ENCODE measurements around the gene FKBP11. TPM values are rescaled to one million over a fixed set of nuclear protein-coding genes. Genes with fewer than 3 reads are reported as not detected.
A peak's percentile ranks its signal among the peaks of the same experiment; 100 is the strongest.

The FKBP11 gene
- total and polyA plus RNA-seq, 2 of the 8 experiments (the other 6 are each of a cell fraction or from before 2014, with no cell fraction given): 45.7 to 65.1 TPM

- Histone ChIP-seq H2BK20ac (ENCODE audit: low read length) (no peak overlapping the region), H2AFZ (ENCODE audit: low read length) (no peak overlapping the region), H3K23me2 (ENCODE audit: low read depth, low read length) (no peaks in the 10 kb centered on the region), H3K27me3 (replicated peaks in 1 of 4; ENCODE audit: control insufficient read depth in 3 of 4, extremely low read depth in 1 of 4, insufficient read depth in 3 of 4, low read length in 3 of 4) (no peaks in the 10 kb centered on the region), H3K14ac (ENCODE audit: insufficient read length) (no peak overlapping the region), H4K5ac (ENCODE audit: insufficient read length, low read depth, low read length) (no peak overlapping the region), H3K4ac (replicated peaks; ENCODE audit: insufficient read length, low read depth, low read length) (no peak overlapping the region), H3K36me3 (ENCODE audit: control insufficient read depth in 2 of 4, insufficient read depth in 4 of 4, low read length in 3 of 4) (peaks cover 22 to 68% (median 36%) of the 10 kb centered on the region in 4 experiments), H3K18ac (ENCODE audit: extremely low read depth, low read length) (no peak overlapping the region), H3K4me1 (replicated peaks in 1 of 4; ENCODE audit: control insufficient read depth in 3 of 4, insufficient read depth in 4 of 4, low read length in 3 of 4) (no peaks in the 10 kb centered on the region), H4K20me1 (replicated peaks in 1 of 2; ENCODE audit: control insufficient read depth in 1 of 2, insufficient read depth in 2 of 2, low read length in 2 of 2) (peaks cover 15 to 16% of the 10 kb centered on the region in 2 experiments), H3K27ac (ENCODE audit: low read depth, low read length) (no peak overlapping the region), H2BK120ac (replicated peaks; ENCODE audit: low read depth, low read length) (no peak overlapping the region), H2BK5ac (ENCODE audit: low read depth, low read length) (no peak overlapping the region), H2BK12ac (ENCODE audit: low read depth, low read length) (no peak overlapping the region), H2BK15ac (ENCODE audit: low read length) (no peak overlapping the region), H3K9me3 (ENCODE audit: insufficient read depth in 2 of 2, low read depth in 1 of 2, low read length in 1 of 2) (no peaks in the 10 kb centered on the region), H3K4me3 (ENCODE audit: extremely low read depth in 1 of 4, insufficient read depth in 2 of 4, low read depth in 3 of 4, low read length in 4 of 4) (no peak overlapping the region), H3K23ac (ENCODE audit: insufficient read length) (no peak overlapping the region), H2AK5ac (ENCODE audit: low read depth, low read length) (no peak overlapping the region), H4K8ac (ENCODE audit: extremely low read depth, insufficient read depth, low read length) (no peak overlapping the region), H3K9ac (replicated peaks in 1 of 4; ENCODE audit: extremely low read depth in 1 of 4, low read depth in 3 of 4, low read length in 3 of 4) (peak overlapping the region in 1 of 4 experiments; percentile 21; a peak in 1 of 7 replicates), H3K4me2 (ENCODE audit: insufficient read depth in 1 of 2, low read depth in 2 of 2, low read length in 2 of 2) (no peak overlapping the region), H3K79me1 (ENCODE audit: low read depth, low read length) (no peaks in the 10 kb centered on the region), H3K56ac (replicated peaks; ENCODE audit: insufficient read length, low read depth, low read length) (no peak overlapping the region), H4K91ac (replicated peaks; ENCODE audit: insufficient read length, low read length) (no peak overlapping the region), H3K79me2 (ENCODE audit: control insufficient read depth in 1 of 2, insufficient read depth in 2 of 2, low read length in 2 of 2) (no peaks in the 10 kb centered on the region)
- FAIRE-seq: no peak
- WGBS, 2 experiments (ENCODE audit: extremely low coverage in 1 of 2, insufficient coverage in 1 of 2, insufficient read length in 1 of 2, insufficient replicate concordance in 2 of 2, low coverage in 1 of 2, low lambda C conversion rate in 2 of 2, missing lambda C conversion rate in 1 of 2): 88% methylated on average over 2 of the region's 2 CpGs; no CpG with 5 or more reads in 1 of the 2 experiments
- CTCF ChIA-PET (ENCODE audit: partially characterized antibody): interaction anchor here (0.7 to 20.2 kb wide), 10 partner anchors 8 to 117 kb away, joined by 3 to 280 read pairs (median 4); partner anchors contain the start of genes ARF3, FKBP11 and WNT1
- POLR2A ChIA-PET (ENCODE audit: partially characterized antibody): interaction anchor here (0.6 to 8.6 kb wide), 3 partner anchors 10 to 73 kb away, joined by 3 to 49 read pairs (median 4); partner anchors contain the start of gene FKBP11
- TF ChIP-seq RNF2 (IDR thresholded peaks at IDR 0.05; ENCODE audit: borderline replicate concordance, low read depth, low read length, missing control alignments, poor library complexity, severe bottlenecking): no peak
- TF ChIP-seq, protein P1, sequence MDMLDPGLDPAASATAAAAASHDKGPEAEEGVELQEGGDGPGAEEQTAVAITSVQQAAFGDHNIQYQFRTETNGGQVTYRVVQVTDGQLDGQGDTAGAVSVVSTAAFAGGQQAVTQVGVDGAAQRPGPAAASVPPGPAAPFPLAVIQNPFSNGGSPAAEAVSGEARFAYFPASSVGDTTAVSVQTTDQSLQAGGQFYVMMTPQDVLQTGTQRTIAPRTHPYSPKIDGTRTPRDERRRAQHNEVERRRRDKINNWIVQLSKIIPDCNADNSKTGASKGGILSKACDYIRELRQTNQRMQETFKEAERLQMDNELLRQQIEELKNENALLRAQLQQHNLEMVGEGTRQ (IDR thresholded peaks at IDR 0.05; ENCODE audit: low read length): no peak
- no peak for TF ChIP-seq SRF (IDR thresholded peaks at IDR 0.05; ENCODE audit: low read depth, low read length)
- TF ChIP-seq RAD21 (IDR thresholded peaks at IDR 0.05 in 1 of 2, conservative IDR thresholded peaks at IDR 0.05 in 1 of 2; ENCODE audit: low read depth in 2 of 2, low read length in 2 of 2): no peak
- TF ChIP-seq TCF12 (IDR thresholded peaks at IDR 0.05; ENCODE audit: low read depth, low read length): no peak
- TF ChIP-seq SP4 (IDR thresholded peaks at IDR 0.05; ENCODE audit: low read length): no peak
- no peak for TF ChIP-seq KDM5A (IDR thresholded peaks at IDR 0.05; ENCODE audit: low read length)
- DNase-seq (ENCODE audit: low read depth in 1 of 2, low spot score in 2 of 2): no peak
Measured at GRCh38 chr12:48932878-48933277, 7.6 kb upstream of the FKBP11 start.

Data from H1 (cell line).